ENCODE data around the gene FAM222A.

DNA sequence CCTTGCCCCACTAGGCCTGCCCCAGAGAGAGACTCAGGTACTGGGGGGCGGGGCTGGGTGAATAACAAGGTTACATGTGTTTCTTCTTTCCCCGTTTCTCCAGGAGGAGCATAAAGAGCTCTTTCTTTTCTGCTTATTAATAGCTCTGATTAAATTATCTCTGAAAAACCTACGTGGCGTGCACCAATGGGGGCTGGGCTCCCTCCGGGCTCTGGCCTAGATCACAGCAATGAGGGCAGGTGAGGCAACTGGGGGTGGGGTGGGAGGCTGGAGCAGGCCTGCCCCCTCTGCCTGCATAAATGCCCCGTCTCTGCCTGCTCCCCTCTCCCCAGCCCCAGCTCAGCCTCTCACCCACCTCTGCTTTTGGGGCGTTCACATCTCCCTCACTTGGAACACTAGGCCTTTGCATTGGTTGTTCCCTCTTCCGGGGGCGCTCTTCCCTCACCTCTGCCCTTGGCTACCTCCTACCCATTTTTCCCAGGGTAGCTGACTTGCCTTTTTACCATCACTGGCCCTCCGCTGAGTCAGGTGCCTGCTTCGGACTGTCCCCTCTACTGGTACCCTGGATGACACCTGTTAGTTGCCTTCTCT lies 4.1 kb upstream of the FAM222A start:
- TF ChIP-seq, protein P1, sequence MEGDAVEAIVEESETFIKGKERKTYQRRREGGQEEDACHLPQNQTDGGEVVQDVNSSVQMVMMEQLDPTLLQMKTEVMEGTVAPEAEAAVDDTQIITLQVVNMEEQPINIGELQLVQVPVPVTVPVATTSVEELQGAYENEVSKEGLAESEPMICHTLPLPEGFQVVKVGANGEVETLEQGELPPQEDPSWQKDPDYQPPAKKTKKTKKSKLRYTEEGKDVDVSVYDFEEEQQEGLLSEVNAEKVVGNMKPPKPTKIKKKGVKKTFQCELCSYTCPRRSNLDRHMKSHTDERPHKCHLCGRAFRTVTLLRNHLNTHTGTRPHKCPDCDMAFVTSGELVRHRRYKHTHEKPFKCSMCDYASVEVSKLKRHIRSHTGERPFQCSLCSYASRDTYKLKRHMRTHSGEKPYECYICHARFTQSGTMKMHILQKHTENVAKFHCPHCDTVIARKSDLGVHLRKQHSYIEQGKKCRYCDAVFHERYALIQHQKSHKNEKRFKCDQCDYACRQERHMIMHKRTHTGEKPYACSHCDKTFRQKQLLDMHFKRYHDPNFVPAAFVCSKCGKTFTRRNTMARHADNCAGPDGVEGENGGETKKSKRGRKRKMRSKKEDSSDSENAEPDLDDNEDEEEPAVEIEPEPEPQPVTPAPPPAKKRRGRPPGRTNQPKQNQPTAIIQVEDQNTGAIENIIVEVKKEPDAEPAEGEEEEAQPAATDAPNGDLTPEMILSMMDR (IDR thresholded peaks at IDR 0.05): no peak
- TF ChIP-seq POLR2AphosphoS5 (IDR thresholded peaks at IDR 0.05; ENCODE audit: low read depth, low read length) (no peak), SIN3A (IDR thresholded peaks at IDR 0.05; ENCODE audit: borderline replicate concordance, insufficient read depth, low read depth, low read length) (no peak), REST (IDR thresholded peaks at IDR 0.05; ENCODE audit: insufficient read depth in 1 of 2, low read depth in 2 of 2, low read length in 1 of 2) (no peak)
